Astrocyte (in vitro differentiated cells and primary cell): ENCODE measurements around the gene LRRIQ1. TPM values are rescaled to one million over a fixed set of nuclear protein-coding genes. Genes with fewer than 3 reads are reported as not detected.

Experiments
- DNase-seq: peaks from one replicate; pipeline ENCODE4 v3.0.0-alpha.2; 2010; ENCODE audit warnings: low read depth
- FAIRE-seq: peaks from 2 replicates; lab custom pipeline; 2011; peaks lifted over from hg19 to GRCh38; lab: Jason Lieb, UNC
- H2AFZ ChIP-seq: 2 replicates; pipeline ENCODE4 v1.6.0; 2012; ENCODE audit warnings: low read depth, low read length, inconsistent platforms
- H3K27ac ChIP-seq: 2 replicates; pipeline ENCODE4 v1.5.1; 2011; ENCODE audit warnings: low read depth, low read length, inconsistent platforms
- H3K27me3 ChIP-seq: 2 replicates; pipeline ENCODE4 v1.6.0; 2011; ENCODE audit warnings: low read length, inconsistent platforms; ENCODE audit not compliant: insufficient read depth
- H3K36me3 ChIP-seq: 2 replicates; pipeline ENCODE4 v1.5.1; 2011; ENCODE audit warnings: low read length, inconsistent platforms; ENCODE audit not compliant: insufficient read depth
- H3K4me1 ChIP-seq: 2 replicates; pipeline ENCODE4 v1.5.1; 2011; ENCODE audit warnings: low read length, inconsistent platforms; ENCODE audit not compliant: insufficient read depth
- H3K4me2 ChIP-seq: 2 replicates; pipeline ENCODE4 v1.6.0; 2012; ENCODE audit warnings: low read length, inconsistent platforms
- H3K4me3 ChIP-seq: 2 replicates; pipeline ENCODE4 v1.5.1; 2011; ENCODE audit warnings: low read depth, mild to moderate bottlenecking, low read length, inconsistent platforms; ENCODE audit not compliant: insufficient read depth
- H3K79me2 ChIP-seq: 2 replicates; pipeline ENCODE4 v1.6.0; 2012; ENCODE audit warnings: mild to moderate bottlenecking, low read length, inconsistent platforms; ENCODE audit not compliant: insufficient read depth
- H3K9ac ChIP-seq: 2 replicates; pipeline ENCODE4 v1.6.0; 2012; ENCODE audit warnings: mild to moderate bottlenecking, low read length, inconsistent platforms
- H3K9me3 ChIP-seq: 2 replicates; pipeline ENCODE4 v1.5.1; 2012; ENCODE audit warnings: low read depth, mild to moderate bottlenecking, low read length, inconsistent platforms; ENCODE audit not compliant: insufficient read depth
- H4K20me1 ChIP-seq: 2 replicates; pipeline ENCODE4 v1.6.0; 2012; ENCODE audit warnings: low read length, inconsistent platforms; ENCODE audit not compliant: insufficient read depth
- H3K27ac Mint-ChIP-seq: one replicate; pipeline ENCODE4 v1.8.0; 2021; ENCODE audit warnings: mild to moderate bottlenecking, mixed read lengths; ENCODE audit not compliant: unreplicated experiment
- H3K27me3 Mint-ChIP-seq: one replicate; pipeline ENCODE4 v1.8.0; 2021; ENCODE audit warnings: low read depth, mixed read lengths; ENCODE audit not compliant: unreplicated experiment
- H3K36me3 Mint-ChIP-seq: one replicate; pipeline ENCODE4 v1.8.0; 2021; ENCODE audit warnings: low read depth, mixed read lengths; ENCODE audit not compliant: unreplicated experiment
- H3K4me1 Mint-ChIP-seq: one replicate; pipeline ENCODE4 v1.8.0; 2021; ENCODE audit warnings: low read depth, mixed read lengths; ENCODE audit not compliant: unreplicated experiment
- H3K4me3 Mint-ChIP-seq: one replicate; pipeline ENCODE4 v1.8.0; 2021; ENCODE audit warnings: mild to moderate bottlenecking, moderate library complexity, mixed read lengths; ENCODE audit not compliant: unreplicated experiment
- H3K9me3 Mint-ChIP-seq: one replicate; pipeline ENCODE4 v1.8.0; 2021; ENCODE audit warnings: mild to moderate bottlenecking, mixed read lengths; ENCODE audit not compliant: unreplicated experiment
- EZH2 ChIP-seq: IDR thresholded peaks from 2 replicates; pipeline ENCODE4 v1.6.1; 2012; ENCODE audit warnings: mild to moderate bottlenecking, low read length, inconsistent platforms; ENCODE audit not compliant: insufficient read depth
- total RNA-seq: library from RNA; stranded (reverse); gene quantifications from 2 replicates; pipeline ENCODE4 v1.2.1, GENCODE V29; 2021
- TF ChIP-seq, protein P1 (sequence below): IDR thresholded peaks from 2 replicates; pipeline ENCODE4 v1.5.1; 2011; ENCODE audit warnings: low read depth, mild to moderate bottlenecking, inconsistent platforms, low read length, moderate library complexity; ENCODE audit not compliant: insufficient read depth

Gene LRRIQ1
- total RNA-seq, 1 donor from 2014 or later = 1.9 TPM

DNA sequence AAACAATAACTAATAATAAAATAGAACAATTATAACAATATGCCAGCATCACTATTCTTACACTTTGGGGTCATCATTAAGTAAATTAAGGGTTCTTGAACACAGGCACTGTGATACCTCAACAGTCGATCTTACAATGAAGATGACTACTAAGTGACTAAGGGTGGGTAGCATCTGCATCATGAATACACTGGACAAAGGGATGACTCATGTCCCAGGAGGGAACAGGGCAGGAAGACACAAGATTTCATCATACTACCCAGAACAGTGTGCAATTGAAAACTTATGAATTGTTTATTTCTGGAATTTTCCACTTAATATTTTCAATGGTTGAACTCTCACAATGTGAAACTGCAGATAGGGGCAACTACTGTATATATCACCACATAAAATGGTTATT is 19.7 kb upstream of the LRRIQ1 start:
- no peak overlapping the region for H3K4me3 ChIP-seq
- H3K9me3 ChIP-seq = no peaks in the 10 kb centered on the region
- H3K79me2 ChIP-seq = no peaks in the 10 kb centered on the region
- H2AFZ ChIP-seq = no peak overlapping the region
- Mint-ChIP-seq H3K4me1 (peaks cover 5% of the 10 kb centered on the region), H3K27ac (peak overlapping the region; percentile 92), H3K9me3 (no peaks in the 10 kb centered on the region), H3K36me3 (no peaks in the 10 kb centered on the region), H3K27me3 (no peaks in the 10 kb centered on the region), H3K4me3 (no peak overlapping the region)
- DNase-seq (peak; percentile 70), FAIRE-seq (peak; percentile 59)
- peak overlapping the region; percentile 1 for H3K27ac ChIP-seq
- H4K20me1 ChIP-seq = no peaks in the 10 kb centered on the region
- peak overlapping the region; percentile 2 for H3K4me2 ChIP-seq
- H3K27me3 ChIP-seq = no peaks in the 10 kb centered on the region
- H3K9ac ChIP-seq = no peak overlapping the region
- no peak for TF ChIP-seq EZH2
- TF ChIP-seq, protein P1, sequence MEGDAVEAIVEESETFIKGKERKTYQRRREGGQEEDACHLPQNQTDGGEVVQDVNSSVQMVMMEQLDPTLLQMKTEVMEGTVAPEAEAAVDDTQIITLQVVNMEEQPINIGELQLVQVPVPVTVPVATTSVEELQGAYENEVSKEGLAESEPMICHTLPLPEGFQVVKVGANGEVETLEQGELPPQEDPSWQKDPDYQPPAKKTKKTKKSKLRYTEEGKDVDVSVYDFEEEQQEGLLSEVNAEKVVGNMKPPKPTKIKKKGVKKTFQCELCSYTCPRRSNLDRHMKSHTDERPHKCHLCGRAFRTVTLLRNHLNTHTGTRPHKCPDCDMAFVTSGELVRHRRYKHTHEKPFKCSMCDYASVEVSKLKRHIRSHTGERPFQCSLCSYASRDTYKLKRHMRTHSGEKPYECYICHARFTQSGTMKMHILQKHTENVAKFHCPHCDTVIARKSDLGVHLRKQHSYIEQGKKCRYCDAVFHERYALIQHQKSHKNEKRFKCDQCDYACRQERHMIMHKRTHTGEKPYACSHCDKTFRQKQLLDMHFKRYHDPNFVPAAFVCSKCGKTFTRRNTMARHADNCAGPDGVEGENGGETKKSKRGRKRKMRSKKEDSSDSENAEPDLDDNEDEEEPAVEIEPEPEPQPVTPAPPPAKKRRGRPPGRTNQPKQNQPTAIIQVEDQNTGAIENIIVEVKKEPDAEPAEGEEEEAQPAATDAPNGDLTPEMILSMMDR = no peak
- H3K4me1 ChIP-seq = no peaks in the 10 kb centered on the region
- H3K36me3 ChIP-seq = no peaks in the 10 kb centered on the region

DNA sequence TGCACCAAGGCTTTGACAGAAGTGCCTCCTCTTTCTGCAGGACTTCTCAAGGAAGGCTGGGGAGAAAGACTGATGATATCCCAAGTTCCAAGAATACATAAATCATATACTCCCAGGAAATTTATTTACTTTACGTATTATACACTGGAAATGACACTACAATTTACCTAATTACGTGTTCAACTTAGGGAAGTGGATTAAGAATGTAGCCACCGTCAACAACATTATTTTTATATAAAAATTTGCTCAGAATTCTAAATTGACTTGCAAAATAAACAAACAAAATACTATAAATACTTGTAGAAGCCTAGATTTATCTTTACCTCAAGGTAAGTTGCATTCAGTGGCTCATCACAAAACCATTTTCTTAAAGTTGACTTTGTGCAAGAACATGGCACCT is 19.0 kb upstream of the LRRIQ1 start:
- no peak overlapping the region for H2AFZ ChIP-seq
- FAIRE-seq = no peak
- DNase-seq = no peak
- H3K27me3 ChIP-seq = no peaks in the 10 kb centered on the region
- TF ChIP-seq, protein P1 = no peak
- no peak for TF ChIP-seq EZH2
- H3K4me2 ChIP-seq = no peak overlapping the region
- Mint-ChIP-seq H3K4me1 (peaks cover 5% of the 10 kb centered on the region), H3K9me3 (no peaks in the 10 kb centered on the region), H3K27me3 (no peaks in the 10 kb centered on the region), H3K36me3 (no peaks in the 10 kb centered on the region), H3K4me3 (no peak overlapping the region), H3K27ac (peak overlapping the region; percentile 86)
- no peaks in the 10 kb centered on the region for H3K36me3 ChIP-seq
- no peak overlapping the region for H3K27ac ChIP-seq
- no peaks in the 10 kb centered on the region for H3K79me2 ChIP-seq
- H4K20me1 ChIP-seq = no peaks in the 10 kb centered on the region
- no peaks in the 10 kb centered on the region for H3K9me3 ChIP-seq
- H3K4me1 ChIP-seq = no peaks in the 10 kb centered on the region
- H3K4me3 ChIP-seq = no peak overlapping the region
- no peak overlapping the region for H3K9ac ChIP-seq

DNA sequence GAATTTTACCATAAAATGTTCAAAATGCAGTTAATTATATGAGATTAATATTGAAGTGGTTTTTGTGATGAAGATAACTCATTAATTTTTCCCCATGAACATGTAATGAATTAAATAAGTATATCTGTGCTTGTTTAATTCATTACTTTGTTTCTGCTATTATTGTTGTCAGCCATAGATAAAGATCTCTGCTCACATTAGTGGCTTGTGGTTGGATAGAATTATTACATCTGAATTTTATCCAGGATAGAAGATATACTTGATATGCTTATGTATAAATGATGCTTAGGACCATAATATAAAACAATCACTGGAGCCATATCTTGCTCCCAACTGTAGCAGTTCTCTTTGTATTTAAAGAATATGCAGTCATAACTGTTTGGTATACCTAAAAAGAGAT is 18.5 kb upstream of the LRRIQ1 start:
- no peak overlapping the region for H3K27ac ChIP-seq
- no peak for FAIRE-seq

More for the DNA sequence above, 18.5 kb upstream of the LRRIQ1 start:
- Mint-ChIP-seq H3K4me3 (no peak overlapping the region), H3K27ac (no peak overlapping the region), H3K9me3 (no peaks in the 10 kb centered on the region), H3K4me1 (peaks cover 5% of the 10 kb centered on the region), H3K27me3 (no peaks in the 10 kb centered on the region), H3K36me3 (no peaks in the 10 kb centered on the region)
- H3K36me3 ChIP-seq = no peaks in the 10 kb centered on the region
- H3K79me2 ChIP-seq = no peaks in the 10 kb centered on the region
- H3K9ac ChIP-seq = no peak overlapping the region
- no peak for DNase-seq
- no peaks in the 10 kb centered on the region for H3K27me3 ChIP-seq
- H3K4me2 ChIP-seq = no peak overlapping the region
- H3K9me3 ChIP-seq = no peaks in the 10 kb centered on the region
- H2AFZ ChIP-seq = no peak overlapping the region
- H3K4me1 ChIP-seq = no peaks in the 10 kb centered on the region
- H3K4me3 ChIP-seq = no peak overlapping the region
- H4K20me1 ChIP-seq = no peaks in the 10 kb centered on the region
- no peak for TF ChIP-seq EZH2
- TF ChIP-seq, protein P1 = no peak
